ENCODE results near the gene SH3BGR. TPM values are rescaled to one million over a fixed set of nuclear protein-coding genes. Genes with fewer than 3 reads are reported as not detected.

Gene SH3BGR
- total and polyA plus RNA-seq, 2 of the 4 experiments (the other 2 are of a cell fraction), result 1.6 to 2.0 TPM

GRCh38 chr21:39555911-39556590 lies 104.3 kb downstream of the SH3BGR start:
- H4K5ac ChIP-seq (ENCODE audit: low read depth, low read length), result no peak overlapping the region
- CTCF ChIA-PET, result no interaction called here
- no TSS peak for BruUV-seq (replicated peaks)
- dilution Hi-C loops (cut with HindIII; ENCODE audit: low sequenced_read_pairs, unreplicated experiment), result no loop called here
- H2AK5ac ChIP-seq (ENCODE audit: low read depth, low read length), result no peak overlapping the region
- ATAC-seq (ENCODE audit: low read depth) (no peak), DNase-seq (no peak)
- H4K8ac ChIP-seq (ENCODE audit: low read depth in 2 of 2, low read length in 2 of 2), result no peak overlapping the region
- no peaks in the 10 kb centered on the region for H3K9me1 ChIP-seq (ENCODE audit: insufficient read depth, low read length)
- H3K4me3 ChIP-seq (ENCODE audit: insufficient read depth, low read depth, low read length), result no peak overlapping the region
- H3K56ac ChIP-seq (ENCODE audit: extremely low read depth, insufficient read depth, low read length), result no peak overlapping the region
- H3K14ac ChIP-seq (replicated peaks; ENCODE audit: low read depth, low read length), result no peak overlapping the region
- intact Hi-C loops (cut with micrococcal nuclease), result loop anchor here (10.0 kb wide), 1 partner anchor 1141 kb away; no protein-coding TSS in a partner anchor
- no peak overlapping the region for H4K91ac ChIP-seq (ENCODE audit: insufficient read depth, low read depth, low read length)
- no peaks in the 10 kb centered on the region for H3K79me1 ChIP-seq (ENCODE audit: low read depth in 1 of 2, low read length in 2 of 2)
- H3K9ac ChIP-seq (ENCODE audit: low read depth, low read length), result no peak overlapping the region
- no peaks in the 10 kb centered on the region for H3K36me3 ChIP-seq (ENCODE audit: control insufficient read depth, insufficient read depth, low read length)
- H3K18ac ChIP-seq (ENCODE audit: low read depth, low read length), result no peak overlapping the region
- H3K4me2 ChIP-seq (ENCODE audit: low read depth, low read length), result no peak overlapping the region
- in situ Hi-C loops (cut with MboI; ENCODE audit: low sequenced_read_pairs), result no loop called here
- no peaks in the 10 kb centered on the region for H3K27me3 ChIP-seq (ENCODE audit: control insufficient read depth, insufficient read depth, low read length)
- H2BK20ac ChIP-seq (ENCODE audit: low read depth, low read length), result no peak overlapping the region
- H2AFZ ChIP-seq (replicated peaks; ENCODE audit: low read length, poor library complexity), result no peak overlapping the region
- H2BK5ac ChIP-seq (ENCODE audit: low read depth, low read length, poor library complexity, severe bottlenecking), result no peak overlapping the region
- no peaks in the 10 kb centered on the region for H3K9me3 ChIP-seq (ENCODE audit: control insufficient read depth, insufficient read depth, low read length)
- no CpG with 5 or more reads among the region's 6 CpGs for WGBS, 2 experiments (ENCODE audit: extremely low coverage in 2 of 2, insufficient read length in 1 of 2)
- no peak overlapping the region for H3K23ac ChIP-seq (ENCODE audit: low read depth, low read length)
- H2BK15ac ChIP-seq (ENCODE audit: low read depth, low read length), result no peak overlapping the region
- H2AK9ac ChIP-seq (replicated peaks; ENCODE audit: low read depth, low read length, poor library complexity), result no peak overlapping the region
- H2BK120ac ChIP-seq (ENCODE audit: low read depth, low read length), result no peak overlapping the region
- H3K4ac ChIP-seq (ENCODE audit: low read depth, low read length), result no peak overlapping the region
- POLR2A ChIA-PET (ENCODE audit: unreplicated experiment), result no interaction called here
- no peak for TF ChIP-seq CHD1 (IDR thresholded peaks at IDR 0.05; ENCODE audit: low read depth, low read length)
- TF ChIP-seq RCOR1 (IDR thresholded peaks at IDR 0.05; ENCODE audit: insufficient replicate concordance, low read length), result no peak
- TF ChIP-seq POLR2A (IDR thresholded peaks at IDR 0.05; ENCODE audit: low read depth, low read length), result no peak
- no peak for TF ChIP-seq FOS (IDR thresholded peaks at IDR 0.05; ENCODE audit: low read depth, low read length)
- no peak for TF ChIP-seq BHLHE40 (IDR thresholded peaks at IDR 0.05; ENCODE audit: low read depth, low read length)
- TF ChIP-seq NFE2L2 (IDR thresholded peaks at IDR 0.05; ENCODE audit: low read depth, low read length), result no peak
- TF ChIP-seq MAZ (IDR thresholded peaks at IDR 0.05; ENCODE audit: borderline replicate concordance, low read depth, low read length), result no peak
- no peak for TF ChIP-seq RAD21 (IDR thresholded peaks at IDR 0.05; ENCODE audit: low read length)
- no peak for TF ChIP-seq ELK1 (IDR thresholded peaks at IDR 0.05; ENCODE audit: borderline replicate concordance, low read depth, low read length)
- no peak for TF ChIP-seq MXI1 (IDR thresholded peaks at IDR 0.05; ENCODE audit: borderline replicate concordance, low read depth, low read length)
- no peak for TF ChIP-seq CEBPB (IDR thresholded peaks at IDR 0.05; ENCODE audit: low read depth, low read length)
- no peak for TF ChIP-seq RFX5 (IDR thresholded peaks at IDR 0.05; ENCODE audit: low read depth, low read length)
- no peak for TF ChIP-seq MAFK (IDR thresholded peaks at IDR 0.05; ENCODE audit: low read depth, low read length)
- TF ChIP-seq SMC3 (IDR thresholded peaks at IDR 0.05; ENCODE audit: low read depth, low read length), result no peak
- TF ChIP-seq CTCF (conservative IDR thresholded peaks at IDR 0.05; ENCODE audit: low read depth, low read length), result no peak
- TF ChIP-seq USF2 (IDR thresholded peaks at IDR 0.05; ENCODE audit: low read depth, low read length), result no peak
- no peaks in the 10 kb centered on the region for H3K4me1 ChIP-seq (ENCODE audit: control insufficient read depth, insufficient read depth, low read length)
- no peak overlapping the region for H3K27ac ChIP-seq (ENCODE audit: insufficient read depth, low read length)
- no peaks in the 10 kb centered on the region for H4K20me1 ChIP-seq (ENCODE audit: insufficient read depth, low read length)

Measured in IMR-90 (cell line).